Posterior cingulate gyrus (tissue), 11 donors: ENCODE results near the gene PDPK1.

Source experiments
- DNase-seq, 10 donors: peaks; one replicate each; pipeline versions ENCODE4 v3.0.0 to v3.0.0-alpha.2; 2020 to 2021; ENCODE audit warnings: mixed read lengths in 3 of 10
- intact Hi-C: fragments of 100-400 bp; cut with DNase I; formaldehyde crosslinking; loops from one replicate; pipeline ENCODE4 v1.15.1; 2023

Gene PDPK1

GRCh38 chr16:2537451-2538379 lies at the start of gene PDPK1:
TSS of gene PDPK1 (plus strand) at chr16:2538021. CDS start at chr16:2538113, 92 bp downstream.
- intact Hi-C loops = no loop called here
- peak; percentile 84 to 99 (median 94) for DNase-seq

DNA sequence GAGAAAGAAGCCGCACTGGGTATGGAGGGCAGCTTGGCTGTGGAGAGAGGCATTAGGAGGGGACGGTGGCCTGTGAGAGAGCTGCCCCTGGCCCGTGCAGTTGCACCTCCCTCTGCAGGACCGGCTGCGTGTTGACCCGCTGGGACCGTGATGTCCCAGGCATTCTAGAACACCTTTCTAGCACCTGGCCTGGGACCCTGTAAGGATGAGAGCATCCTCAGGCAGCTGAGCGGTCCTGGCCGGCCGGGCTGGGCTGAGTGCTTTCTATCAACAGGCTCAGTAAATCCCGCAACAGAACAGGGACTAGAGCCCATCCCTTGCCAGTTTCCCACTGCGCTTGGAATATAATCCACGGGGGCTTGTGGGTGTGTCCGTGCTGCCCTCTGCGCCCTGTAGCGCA lies 48.2 kb upstream of the PDPK1 start:
- intact Hi-C loops = no loop called here
- no peak for DNase-seq

- DNase-seq = peak in 2 of 10 donors; percentile 82 to 83
Observed at GRCh38 chr16:2490190-2491105, 47.4 kb upstream of the PDPK1 start.

DNA sequence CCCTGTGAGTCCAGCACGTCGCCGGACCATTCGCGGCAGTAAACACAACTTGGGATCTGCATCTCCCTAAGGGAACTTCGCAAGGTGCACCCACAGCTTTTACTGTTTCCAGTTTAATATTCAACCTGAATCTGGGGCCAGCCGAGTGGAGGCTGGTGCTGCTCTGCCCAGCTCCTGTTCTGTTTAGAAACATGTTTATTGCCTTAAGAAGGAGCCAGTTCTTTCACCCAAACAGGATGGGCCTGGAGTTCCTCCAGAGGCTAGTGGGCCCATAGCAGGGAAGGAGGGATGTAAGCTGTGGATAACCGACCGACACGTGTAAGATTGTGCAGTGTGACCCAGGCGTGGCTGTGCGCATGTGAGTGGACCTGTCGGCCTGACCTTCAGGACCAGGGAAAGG lies 45.5 kb upstream of the PDPK1 start:
- intact Hi-C loops = no loop called here
- DNase-seq = no peak

More at GRCh38 chr16:2490190-2491105, 47.4 kb upstream of the PDPK1 start:
- intact Hi-C loops = no loop called here

DNA sequence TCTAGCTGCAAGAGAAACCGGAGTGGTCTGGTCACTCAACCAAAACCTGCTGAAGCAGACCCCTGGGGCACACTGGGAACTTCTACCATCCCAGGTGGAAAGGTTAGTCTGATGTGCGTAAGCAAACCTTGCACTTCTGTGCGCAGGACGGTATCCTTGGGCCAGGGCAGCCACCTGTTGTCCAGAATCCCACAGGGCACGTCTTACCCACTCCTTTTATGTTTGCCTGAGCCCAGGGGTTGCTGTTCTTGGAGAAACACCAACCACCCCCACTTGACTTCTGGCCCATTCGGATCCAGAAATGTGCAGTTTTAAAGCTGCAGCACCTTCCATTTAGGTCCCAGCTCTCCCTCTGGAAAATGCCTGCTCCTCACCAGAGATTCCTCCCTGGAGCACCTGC lies 44.2 kb upstream of the PDPK1 start:
- intact Hi-C loops = no loop called here
- DNase-seq = no peak

GRCh38 chr16:2494616-2495015 lies 43.2 kb upstream of the PDPK1 start:
- intact Hi-C loops = no loop called here
- no peak for DNase-seq

DNA sequence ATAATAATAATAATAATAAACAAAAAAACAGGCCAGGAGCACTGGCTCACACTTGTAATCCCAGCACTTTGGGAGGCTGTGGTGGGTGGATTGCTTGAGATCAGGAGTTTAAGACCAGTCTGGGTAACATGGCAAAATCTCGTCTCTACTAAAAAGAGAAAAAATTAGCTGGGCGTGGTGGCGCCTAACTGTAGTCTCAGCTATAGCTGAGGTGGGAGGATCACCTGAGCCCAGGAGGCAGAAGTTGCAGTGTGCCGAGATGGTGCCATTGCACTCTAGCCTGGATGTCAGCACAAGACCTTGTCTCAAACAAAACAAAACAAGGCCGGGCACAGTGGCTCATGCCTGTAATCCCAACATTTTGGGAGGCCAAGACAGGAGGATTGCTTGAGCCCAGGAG lies 42.8 kb upstream of the PDPK1 start:
- intact Hi-C loops = no loop called here
- no peak for DNase-seq

DNA sequence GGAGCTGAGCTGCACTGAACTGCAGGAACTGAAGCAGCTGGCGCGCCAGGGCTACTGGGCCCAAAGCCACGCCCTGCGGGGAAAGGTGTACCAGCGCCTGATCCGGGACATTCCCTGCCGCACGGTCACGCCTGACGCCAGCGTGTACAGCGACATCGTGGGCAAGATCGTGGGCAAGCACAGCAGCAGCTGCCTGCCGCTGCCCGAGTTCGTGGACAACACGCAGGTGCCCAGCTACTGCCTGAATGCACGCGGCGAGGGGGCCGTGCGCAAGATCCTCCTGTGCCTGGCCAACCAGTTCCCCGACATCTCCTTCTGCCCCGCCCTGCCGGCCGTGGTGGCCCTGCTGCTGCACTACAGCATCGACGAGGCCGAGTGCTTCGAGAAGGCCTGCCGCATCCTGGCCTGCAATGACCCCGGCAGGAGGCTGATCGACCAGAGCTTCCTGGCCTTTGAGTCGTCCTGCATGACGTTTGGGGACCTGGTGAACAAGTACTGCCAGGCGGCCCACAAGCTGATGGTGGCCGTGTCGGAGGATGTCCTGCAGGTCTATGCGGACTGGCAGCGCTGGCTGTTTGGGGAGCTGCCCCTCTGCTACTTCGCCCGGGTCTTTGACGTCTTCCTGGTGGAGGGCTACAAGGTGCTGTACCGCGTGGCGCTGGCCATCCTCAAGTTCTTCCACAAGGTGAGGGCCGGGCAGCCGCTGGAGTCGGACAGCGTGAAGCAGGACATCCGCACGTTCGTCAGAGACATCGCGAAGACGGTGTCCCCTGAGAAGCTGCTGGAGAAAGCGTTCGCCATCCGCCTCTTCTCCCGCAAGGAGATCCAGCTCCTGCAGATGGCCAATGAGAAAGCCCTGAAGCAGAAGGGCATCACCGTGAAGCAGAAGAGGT lies 41.4 kb upstream of the PDPK1 start:
- no peak for DNase-seq
- intact Hi-C loops = no loop called here

- intact Hi-C loops = no loop called here
- DNase-seq = no peak
Observed at GRCh38 chr16:2497116-2497630, 40.6 kb upstream of the PDPK1 start.

DNA sequence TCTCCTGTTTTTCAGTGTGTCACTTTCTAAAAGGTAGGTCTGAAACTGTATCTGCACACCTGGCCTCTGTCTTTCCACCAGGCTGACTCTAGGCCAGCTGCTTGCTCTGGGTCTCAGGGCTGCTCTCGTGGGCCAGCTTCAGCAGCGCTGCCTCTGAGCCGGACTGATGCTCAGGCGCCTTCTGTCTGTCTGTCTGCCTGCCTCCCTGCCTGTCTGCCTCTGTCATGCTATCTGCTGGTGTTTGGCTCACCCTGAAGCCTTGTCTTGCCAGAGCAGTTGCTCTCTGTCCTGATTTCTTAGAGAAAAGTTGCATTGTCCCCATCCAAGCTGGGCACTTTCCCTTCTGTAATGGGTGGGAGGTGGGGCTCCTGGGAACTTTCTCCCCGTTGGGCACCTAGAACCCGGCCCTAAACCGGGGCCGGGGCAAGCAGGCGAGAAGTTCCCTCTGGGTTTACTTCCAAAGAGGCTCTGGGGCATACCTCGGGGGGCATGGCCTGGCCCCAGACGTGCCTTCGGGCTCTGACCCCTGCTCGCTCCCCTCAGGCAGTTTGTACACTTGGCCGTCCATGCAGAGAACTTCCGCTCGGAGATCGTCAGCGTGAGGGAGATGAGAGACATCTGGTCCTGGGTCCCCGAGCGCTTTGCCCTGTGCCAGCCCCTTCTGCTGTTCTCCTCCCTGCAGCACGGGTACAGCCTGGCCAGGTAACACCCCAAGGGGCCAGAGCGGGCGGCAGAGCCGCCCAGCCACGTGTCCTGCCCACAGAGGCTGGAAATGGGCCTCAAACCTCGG lies 39.9 kb upstream of the PDPK1 start:
- intact Hi-C loops = no loop called here
- DNase-seq = no peak

GRCh38 chr16:2498531-2499253 lies 39.1 kb upstream of the PDPK1 start:
- intact Hi-C loops = no loop called here

GRCh38 chr16:2499454-2499853 lies 38.4 kb upstream of the PDPK1 start:
- no peak for DNase-seq
- intact Hi-C loops = no loop called here

More at GRCh38 chr16:2498531-2499253, 39.1 kb upstream of the PDPK1 start:
- no peak for DNase-seq

GRCh38 chr16:2499890-2500429 lies 37.9 kb upstream of the PDPK1 start:
- intact Hi-C loops = no loop called here

GRCh38 chr16:2500430-2500917 lies 37.3 kb upstream of the PDPK1 start:
- intact Hi-C loops = no loop called here
- DNase-seq = no peak

More at GRCh38 chr16:2499890-2500429, 37.9 kb upstream of the PDPK1 start:
- no peak for DNase-seq

- intact Hi-C loops = loop anchor here (1.0 kb wide), 2 partner anchors 72 to 161 kb away; partner anchors contain the start of genes ABCA3 and CCNF
- peak; percentile 81 to 98 (median 88) for DNase-seq
Observed at GRCh38 chr16:2500918-2501750, 36.7 kb upstream of the PDPK1 start.

GRCh38 chr16:2501946-2502895 lies 35.6 kb upstream of the PDPK1 start:
- no peak for DNase-seq
- intact Hi-C loops = loop anchor here (1.0 kb wide), 2 partner anchors 73 to 162 kb away; partner anchors contain the start of genes ABCA3 and CCNF
